ENCODE results near the gene TPD52L2. TPM values are rescaled to one million over a fixed set of nuclear protein-coding genes. Genes with fewer than 3 reads are reported as not detected.
"Not testable (repeated sequence)": the region's sequence is repeated elsewhere in the genome, so short reads cannot be mapped to it uniquely, and the experiment has no call there.

Gene TPD52L2
- total RNA-seq, 1 donor from 2014 or later, result 76.9 TPM

GRCh38 chr20:63861365-63861934 is 3.6 kb upstream of the TPD52L2 start, which contains the start of gene ABHD16B:
Gene ABHD16B (plus strand): TSS chr20:63861498. CDS start chr20:63861541, 43 bp downstream.
- peaks cover 15% of the 10 kb centered on the region for H3K36me3 ChIP-seq
- peak within 1 kb of the TSS; percentile 21 for H3K27ac ChIP-seq
- H3K9me3 ChIP-seq, result no peaks in the 10 kb centered on the region
- no peak within 1 kb of the TSS for H3K4me3 ChIP-seq
- ATAC-seq (no peak), DNase-seq (no peak)
- TF ChIP-seq CTCF (IDR thresholded peaks at IDR 0.05), result no peak
- no peaks in the 10 kb centered on the region for H3K27me3 ChIP-seq (ENCODE audit: low read depth)
- intact Hi-C loops (cut with DNase I), result no loop called here
- peaks cover 52% of the 10 kb centered on the region for H3K4me1 ChIP-seq

- ATAC-seq (no peak), DNase-seq (no peak)
- intact Hi-C loops (cut with DNase I), result no loop called here
- Histone ChIP-seq H3K36me3 (peaks cover 15% of the 10 kb centered on the region), H3K4me1 (peaks cover 54% of the 10 kb centered on the region), H3K27ac (no peak overlapping the region), H3K27me3 (ENCODE audit: low read depth) (no peaks in the 10 kb centered on the region), H3K4me3 (no peak overlapping the region), H3K9me3 (no peaks in the 10 kb centered on the region)
- TF ChIP-seq CTCF (IDR thresholded peaks at IDR 0.05), result no peak
Measured at GRCh38 chr20:63861981-63862901, 2.8 kb upstream of the TPD52L2 start.

GRCh38 chr20:63863021-63863797 is 1.9 kb upstream of the TPD52L2 start:
- intact Hi-C loops (cut with DNase I), result no loop called here
- Histone ChIP-seq H3K4me1 (peaks cover 45% of the 10 kb centered on the region), H3K9me3 (no peaks in the 10 kb centered on the region), H3K36me3 (peaks cover 19% of the 10 kb centered on the region), H3K27me3 (ENCODE audit: low read depth) (no peaks in the 10 kb centered on the region), H3K4me3 (peak overlapping the region; percentile 65), H3K27ac (peak overlapping the region; percentile 96)
- TF ChIP-seq CTCF (IDR thresholded peaks at IDR 0.05), result no peak
- no peak for ATAC-seq
- no peak for DNase-seq

GRCh38 chr20:63863798-63864544 is 1.1 kb upstream of the TPD52L2 start:
- no peaks in the 10 kb centered on the region for H3K27me3 ChIP-seq (ENCODE audit: low read depth)
- no peaks in the 10 kb centered on the region for H3K9me3 ChIP-seq
- peak overlapping the region; percentile 65 for H3K4me3 ChIP-seq
- peaks cover 38% of the 10 kb centered on the region for H3K4me1 ChIP-seq
- peak overlapping the region; percentile 96 for H3K27ac ChIP-seq
- peak; percentile 89 to 91 for ATAC-seq
- peaks cover 26% of the 10 kb centered on the region for H3K36me3 ChIP-seq
- intact Hi-C loops (cut with DNase I), result no loop called here
- peak; percentile 95 for DNase-seq
- TF ChIP-seq CTCF (IDR thresholded peaks at IDR 0.05), result peak; percentile 64

GRCh38 chr20:63864545-63864977 is 509 bp upstream of the TPD52L2 start:
- intact Hi-C loops (cut with DNase I), result no loop called here
- H3K27me3 ChIP-seq (ENCODE audit: low read depth), result no peaks in the 10 kb centered on the region
- no peaks in the 10 kb centered on the region for H3K9me3 ChIP-seq
- TF ChIP-seq CTCF (IDR thresholded peaks at IDR 0.05), result no peak
- peaks cover 32% of the 10 kb centered on the region for H3K4me1 ChIP-seq
- no peak for DNase-seq
- peak overlapping the region; percentile 65 for H3K4me3 ChIP-seq
- peaks cover 32% of the 10 kb centered on the region for H3K36me3 ChIP-seq
- ATAC-seq, result no peak
- peak overlapping the region; percentile 96 for H3K27ac ChIP-seq

- H3K27me3 ChIP-seq (ENCODE audit: low read depth); H3K4me3 ChIP-seq; DNase-seq; H3K27ac ChIP-seq; ATAC-seq; intact Hi-C loops (cut with DNase I); H3K9me3 ChIP-seq: not testable (repeated sequence)
- Histone ChIP-seq H3K4me1 (peaks cover 29% of the 10 kb centered on the region), H3K36me3 (peaks cover 48% of the 10 kb centered on the region)
Measured at GRCh38 chr20:63867042-63867441, 2.0 kb downstream of the TPD52L2 start.
